IMR-90 (cell line): ENCODE data around the gene RAD23B. TPM values are rescaled to one million over a fixed set of nuclear protein-coding genes. Genes with fewer than 3 reads are reported as not detected.

Experiments
- ATAC-seq: fragments of 200-7000 bp; cut with Tn5 transposase; 2 replicates; pipeline ENCODE4 v1.9.1; 2020; ENCODE audit warnings: low read depth, mild to moderate bottlenecking, moderate library complexity
- BruUV-seq: library from RNA; stranded (reverse); fragments of 400-500 nt; replicated peaks from 2 replicates; lab custom pipeline; 2021; lab: Mats Ljungman, UMichigan
- CTCF ChIA-PET: fragments of 300-600 bp; formaldehyde crosslinking; extraction: SDS; loops from one replicate; lab custom pipeline; 2021; ENCODE audit warnings: antibody characterized with exemption; lab: Yijun Ruan, JAX
- POLR2A ChIA-PET: fragments of 300-600 bp; sonication (Branson Sonifier 250); formaldehyde crosslinking; loops from one replicate; lab custom pipeline; 2022; ENCODE audit warnings: antibody characterized with exemption; ENCODE audit not compliant: unreplicated experiment; lab: Charles Lee
- DNase-seq: peaks from one replicate; pipeline ENCODE4 v3.0.0; 2013
- H2AFZ ChIP-seq: replicated peaks from 2 replicates; pipeline ENCODE3; 2013; ENCODE audit warnings: low read length, mild to moderate bottlenecking; ENCODE audit not compliant: poor library complexity
- H2AK5ac ChIP-seq: 2 replicates; pipeline ENCODE4 v1.6.1; 2013; ENCODE audit warnings: low read depth, low read length, inconsistent platforms
- H2AK9ac ChIP-seq: replicated peaks from 2 replicates; pipeline ENCODE3; 2013; ENCODE audit warnings: mild to moderate bottlenecking, low read depth, low read length, moderate library complexity; ENCODE audit not compliant: poor library complexity
- H2BK120ac ChIP-seq: 2 replicates; pipeline ENCODE4 v1.6.1; 2013; ENCODE audit warnings: low read depth, low read length, inconsistent platforms
- H2BK15ac ChIP-seq: 3 replicates; pipeline ENCODE4 v1.6.1; 2013; ENCODE audit warnings: low read depth, low read length, inconsistent platforms
- H2BK20ac ChIP-seq: 2 replicates; pipeline ENCODE4 v1.6.1; 2013; ENCODE audit warnings: low read depth, mild to moderate bottlenecking, inconsistent platforms, low read length, moderate library complexity
- H2BK5ac ChIP-seq: 2 replicates; pipeline ENCODE4 v1.6.1; 2013; ENCODE audit warnings: mild to moderate bottlenecking, low read depth, low read length, inconsistent platforms; ENCODE audit not compliant: poor library complexity, severe bottlenecking
- H3K14ac ChIP-seq: replicated peaks from 2 replicates; pipeline ENCODE4 v1.6.1; 2013; ENCODE audit warnings: low read depth, low read length, inconsistent platforms
- H3K18ac ChIP-seq: 2 replicates; pipeline ENCODE4 v1.6.1; 2013; ENCODE audit warnings: low read depth, low read length, control low read depth
- H3K23ac ChIP-seq: 2 replicates; pipeline ENCODE4 v1.6.1; 2013; ENCODE audit warnings: low read depth, low read length, inconsistent platforms
- H3K27ac ChIP-seq: 2 replicates; pipeline ENCODE4 v1.5.1; 2013; ENCODE audit warnings: mild to moderate bottlenecking, control low read depth, low read length; ENCODE audit not compliant: insufficient read depth
- H3K27me3 ChIP-seq: 2 replicates; pipeline ENCODE4 v1.6.1; 2013; ENCODE audit warnings: low read length; ENCODE audit not compliant: control insufficient read depth, insufficient read depth
- H3K36me3 ChIP-seq: 2 replicates; pipeline ENCODE4 v1.6.1; 2013; ENCODE audit warnings: low read length, mixed read lengths; ENCODE audit not compliant: control insufficient read depth, insufficient read depth
- H3K4ac ChIP-seq: 2 replicates; pipeline ENCODE4 v1.6.1; 2013; ENCODE audit warnings: low read depth, low read length, inconsistent platforms
- H3K4me1 ChIP-seq: 2 replicates; pipeline ENCODE4 v1.6.1; 2013; ENCODE audit warnings: low read length, mixed read lengths; ENCODE audit not compliant: control insufficient read depth, insufficient read depth
- H3K4me2 ChIP-seq: 2 replicates; pipeline ENCODE4 v1.6.1; 2013; ENCODE audit warnings: low read depth, mild to moderate bottlenecking, control low read depth, low read length, moderate library complexity
- H3K4me3 ChIP-seq: 2 replicates; pipeline ENCODE4 v1.5.1; 2013; ENCODE audit warnings: low read depth, mild to moderate bottlenecking, control low read depth, low read length, moderate library complexity; ENCODE audit not compliant: insufficient read depth
- H3K56ac ChIP-seq: 2 replicates; pipeline ENCODE4 v1.6.1; 2013; ENCODE audit warnings: low read length, inconsistent platforms; ENCODE audit not compliant: insufficient read depth; ENCODE audit errors: extremely low read depth
- H3K79me1 ChIP-seq, 2 experiments: 2 replicates each; pipeline ENCODE4 v1.6.1; 2013; ENCODE audit warnings: low read length in 2 of 2, inconsistent platforms in 1 of 2, low read depth in 1 of 2
- H3K9ac ChIP-seq: 2 replicates; pipeline ENCODE4 v1.6.1; 2013; ENCODE audit warnings: low read depth, low read length, control low read depth
- H3K9me1 ChIP-seq: 2 replicates; pipeline ENCODE4 v1.6.1; 2013; ENCODE audit warnings: low read length, inconsistent platforms; ENCODE audit not compliant: insufficient read depth
- H3K9me3 ChIP-seq: 2 replicates; pipeline ENCODE4 v1.6.1; 2013; ENCODE audit warnings: low read length; ENCODE audit not compliant: control insufficient read depth, insufficient read depth
- H4K20me1 ChIP-seq: 2 replicates; pipeline ENCODE4 v1.6.1; 2013; ENCODE audit warnings: low read length, inconsistent platforms; ENCODE audit not compliant: insufficient read depth
- H4K5ac ChIP-seq: 2 replicates; pipeline ENCODE4 v1.6.1; 2013; ENCODE audit warnings: mild to moderate bottlenecking, low read depth, low read length, control low read depth
- H4K8ac ChIP-seq, 2 experiments: 2 replicates each; pipeline ENCODE4 v1.6.1; 2013; ENCODE audit warnings: low read depth in 2 of 2, low read length in 2 of 2, control low read depth in 1 of 2, inconsistent platforms in 1 of 2
- H4K91ac ChIP-seq: 2 replicates; pipeline ENCODE4 v1.6.1; 2013; ENCODE audit warnings: low read depth, low read length, inconsistent platforms; ENCODE audit not compliant: insufficient read depth
- BHLHE40 ChIP-seq: fragments of 150-350 bp; IDR thresholded peaks from 2 replicates; pipeline ENCODE4 v1.6.1; 2016; ENCODE audit warnings: mild to moderate bottlenecking, low read depth, low read length
- CEBPB ChIP-seq: IDR thresholded peaks from 2 replicates; pipeline ENCODE4 v1.6.1; 2012; ENCODE audit warnings: low read depth, low read length, improper control_type of control experiment
- CHD1 ChIP-seq: IDR thresholded peaks from 2 replicates; pipeline ENCODE4 v1.6.1; 2012; ENCODE audit warnings: low read depth, low read length, improper control_type of control experiment
- FOS ChIP-seq: fragments of 150-350 bp; IDR thresholded peaks from 2 replicates; pipeline ENCODE4 v1.6.1; 2016; ENCODE audit warnings: low read depth, low read length
- MAFK ChIP-seq: IDR thresholded peaks from 2 replicates; pipeline ENCODE4 v1.6.1; 2012; ENCODE audit warnings: low read depth, low read length, improper control_type of control experiment
- MAZ ChIP-seq: IDR thresholded peaks from 2 replicates; pipeline ENCODE4 v1.6.1; 2012; ENCODE audit warnings: low read depth, mild to moderate bottlenecking, low read length, improper control_type of control experiment, moderate library complexity, borderline replicate concordance
- MXI1 ChIP-seq: IDR thresholded peaks from 2 replicates; pipeline ENCODE4 v1.6.1; 2012; ENCODE audit warnings: low read depth, mild to moderate bottlenecking, low read length, moderate library complexity, borderline replicate concordance
- NFE2L2 ChIP-seq: fragments of 150-350 bp; IDR thresholded peaks from 2 replicates; pipeline ENCODE4 v1.6.1; 2016; ENCODE audit warnings: low read depth, mild to moderate bottlenecking, low read length
- POLR2A ChIP-seq: IDR thresholded peaks from 2 replicates; pipeline ENCODE4 v1.6.1; 2012; ENCODE audit warnings: mild to moderate bottlenecking, low read depth, low read length
- RAD21 ChIP-seq: IDR thresholded peaks from 2 replicates; pipeline ENCODE4 v1.6.1; 2012; ENCODE audit warnings: low read length, improper control_type of control experiment
- RCOR1 ChIP-seq: IDR thresholded peaks from 2 replicates; pipeline ENCODE4 v1.6.1; 2012; ENCODE audit warnings: mild to moderate bottlenecking, low read length, improper control_type of control experiment; ENCODE audit not compliant: insufficient replicate concordance
- RFX5 ChIP-seq: IDR thresholded peaks from 2 replicates; pipeline ENCODE4 v1.8.0; 2012; ENCODE audit warnings: low read depth, mild to moderate bottlenecking, low read length, moderate library complexity
- SMC3 ChIP-seq: fragments of 150-350 bp; IDR thresholded peaks from 2 replicates; pipeline ENCODE4 v1.6.1; 2016; ENCODE audit warnings: low read depth, mild to moderate bottlenecking, antibody characterized with exemption, low read length, moderate library complexity
- WGBS, 2 experiments: methylation state at CpG; one replicate each; pipeline versions ENCODE4 v1.1.5 to v1.1.7; 2013; ENCODE audit warnings: missing lambda C conversion rate in 2 of 2; ENCODE audit not compliant: insufficient read length in 1 of 2; ENCODE audit errors: extremely low coverage in 2 of 2; 5-methylcytosine and 5-hydroxymethylcytosine counted together
- dilution Hi-C: fragments of 300-500 bp; cut with HindIII; formaldehyde crosslinking; loops from one replicate; pipeline ENCODE4 v1.14.3; 2018; ENCODE audit warnings: low sequenced_read_pairs; ENCODE audit not compliant: unreplicated experiment
- in situ Hi-C: fragments of 300-500 bp; cut with MboI; formaldehyde crosslinking; loops from 3 replicates; pipeline ENCODE4 v1.14.3; 2019; ENCODE audit warnings: low sequenced_read_pairs, inconsistent platforms, mixed read lengths
- intact Hi-C: fragments of 100-400 bp; cut with micrococcal nuclease; formaldehyde crosslinking; loops from 2 replicates; pipeline ENCODE4 v1.10.0; 2022
- polyA plus RNA-seq, 3 experiments: library from polyadenylated mRNA; depleted of rRNA; stranded (reverse); fragments of >200 nt; gene quantifications; 2 replicates each; pipeline ENCODE4 v1.2.3, GENCODE V29; 2012; ENCODE audit warnings: low replicate concordance in 1 of 3
- total RNA-seq: library from RNA; depleted of rRNA; stranded (reverse); fragments of >200 nt; gene quantifications from 2 replicates; pipeline ENCODE4 v1.2.3, GENCODE V29; 2012
- TF ChIP-seq, protein P1 (sequence below): fragments of 150-350 bp; IDR thresholded peaks from 2 replicates; pipeline ENCODE4 v1.6.1; 2017; ENCODE audit warnings: mild to moderate bottlenecking, antibody characterized with exemption, low read length, low read depth
- TF ChIP-seq, protein P2 (sequence below): fragments of 150-350 bp; IDR thresholded peaks from 2 replicates; pipeline ENCODE4 v1.6.1; 2016; ENCODE audit warnings: low read depth, mild to moderate bottlenecking, low read length, moderate library complexity, borderline replicate concordance
- TF ChIP-seq, protein P3 (sequence below): conservative IDR thresholded peaks from 2 replicates; pipeline ENCODE4 v1.5.1; 2012; ENCODE audit warnings: mild to moderate bottlenecking, low read depth, low read length, improper control_type of control experiment

Gene RAD23B
- total and polyA plus RNA-seq, 2 of the 4 experiments (the other 2 are of a cell fraction), result 126 to 148 TPM

DNA sequence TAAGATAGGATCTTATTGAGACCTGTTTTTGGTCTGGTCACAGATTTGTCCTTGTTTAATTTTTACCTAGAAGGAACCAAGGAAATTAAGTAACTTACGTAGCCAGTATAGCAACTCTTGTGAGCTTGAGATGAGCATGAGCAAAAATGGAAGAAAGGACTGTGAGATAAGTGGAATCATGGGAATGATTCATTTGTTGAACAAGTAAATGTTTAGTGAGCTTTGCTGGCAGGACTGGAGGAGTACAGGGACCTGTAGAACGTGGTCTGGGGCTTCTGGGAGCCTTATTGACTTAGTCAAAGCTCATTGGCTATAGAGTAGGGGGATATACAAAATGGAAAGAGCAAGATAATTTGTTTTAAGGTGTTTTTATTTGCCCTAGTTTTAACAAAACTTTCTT lies 3.0 kb downstream of the RAD23B start:
- Histone ChIP-seq H3K23ac (peak overlapping the region; percentile 22; the same call in 1 of the 2 replicates), H3K9me3 (no peaks in the 10 kb centered on the region), H3K9me1 (peaks cover 12% of the 10 kb centered on the region), H3K36me3 (no peaks in the 10 kb centered on the region), H3K56ac (no peak overlapping the region), H3K18ac (no peak overlapping the region), H3K4me2 (peak overlapping the region; percentile 91), H3K79me1 (peaks cover 0 to 25% of the 10 kb centered on the region in 2 experiments; a peak in 2 of 4 replicates), H2BK15ac (no peak overlapping the region), H4K8ac (no peak overlapping the region), H2BK120ac (no peak overlapping the region), H3K14ac (no peak overlapping the region), H4K5ac (no peak overlapping the region), H3K27me3 (no peaks in the 10 kb centered on the region), H3K9ac (0 out of 2 replicates have a peak overlapping the region, but pooled peaks have one; percentile 33), H2AK9ac (no peak overlapping the region), H2AK5ac (no peak overlapping the region), H2AFZ (no peak overlapping the region), H2BK20ac (no peak overlapping the region), H2BK5ac (peak overlapping the region; percentile 99), H3K4me1 (peaks cover 5% of the 10 kb centered on the region), H3K27ac (peak overlapping the region; percentile 30; the same call in 1 of the 2 replicates), H4K91ac (no peak overlapping the region), H3K4ac (no peak overlapping the region), H4K20me1 (peaks cover 74% of the 10 kb centered on the region), H3K4me3 (peak overlapping the region; percentile 79)
- dilution Hi-C loops, result no loop called here
- ATAC-seq (no peak), DNase-seq (peak; percentile 69)
- BruUV-seq, result no TSS peak
- intact Hi-C loops, result loop anchor here (1.0 to 10.0 kb wide), 3 partner anchors 44 to 1441 kb away; partner anchors contain the start of gene ZNF462
- in situ Hi-C loops, result loop anchor here (25.0 kb wide), 1 partner anchor 399 kb away; no protein-coding TSS in a partner anchor
- 60% methylated on average over 1 of the region's 2 CpGs; no CpG with 5 or more reads in 1 of the 2 experiments for WGBS, 2 experiments
- ChIA-PET POLR2A (no interaction called here), CTCF (no interaction called here)
- no peak for TF ChIP-seq POLR2A
- TF ChIP-seq MXI1, result no peak
- TF ChIP-seq, protein P1, sequence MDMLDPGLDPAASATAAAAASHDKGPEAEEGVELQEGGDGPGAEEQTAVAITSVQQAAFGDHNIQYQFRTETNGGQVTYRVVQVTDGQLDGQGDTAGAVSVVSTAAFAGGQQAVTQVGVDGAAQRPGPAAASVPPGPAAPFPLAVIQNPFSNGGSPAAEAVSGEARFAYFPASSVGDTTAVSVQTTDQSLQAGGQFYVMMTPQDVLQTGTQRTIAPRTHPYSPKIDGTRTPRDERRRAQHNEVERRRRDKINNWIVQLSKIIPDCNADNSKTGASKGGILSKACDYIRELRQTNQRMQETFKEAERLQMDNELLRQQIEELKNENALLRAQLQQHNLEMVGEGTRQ, result no peak
- TF ChIP-seq NFE2L2, result no peak
- TF ChIP-seq MAZ, result no peak
- TF ChIP-seq, protein P2, sequence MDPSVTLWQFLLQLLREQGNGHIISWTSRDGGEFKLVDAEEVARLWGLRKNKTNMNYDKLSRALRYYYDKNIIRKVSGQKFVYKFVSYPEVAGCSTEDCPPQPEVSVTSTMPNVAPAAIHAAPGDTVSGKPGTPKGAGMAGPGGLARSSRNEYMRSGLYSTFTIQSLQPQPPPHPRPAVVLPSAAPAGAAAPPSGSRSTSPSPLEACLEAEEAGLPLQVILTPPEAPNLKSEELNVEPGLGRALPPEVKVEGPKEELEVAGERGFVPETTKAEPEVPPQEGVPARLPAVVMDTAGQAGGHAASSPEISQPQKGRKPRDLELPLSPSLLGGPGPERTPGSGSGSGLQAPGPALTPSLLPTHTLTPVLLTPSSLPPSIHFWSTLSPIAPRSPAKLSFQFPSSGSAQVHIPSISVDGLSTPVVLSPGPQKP, result no peak
- no peak for TF ChIP-seq MAFK
- no peak for TF ChIP-seq FOS
- TF ChIP-seq, protein P3, sequence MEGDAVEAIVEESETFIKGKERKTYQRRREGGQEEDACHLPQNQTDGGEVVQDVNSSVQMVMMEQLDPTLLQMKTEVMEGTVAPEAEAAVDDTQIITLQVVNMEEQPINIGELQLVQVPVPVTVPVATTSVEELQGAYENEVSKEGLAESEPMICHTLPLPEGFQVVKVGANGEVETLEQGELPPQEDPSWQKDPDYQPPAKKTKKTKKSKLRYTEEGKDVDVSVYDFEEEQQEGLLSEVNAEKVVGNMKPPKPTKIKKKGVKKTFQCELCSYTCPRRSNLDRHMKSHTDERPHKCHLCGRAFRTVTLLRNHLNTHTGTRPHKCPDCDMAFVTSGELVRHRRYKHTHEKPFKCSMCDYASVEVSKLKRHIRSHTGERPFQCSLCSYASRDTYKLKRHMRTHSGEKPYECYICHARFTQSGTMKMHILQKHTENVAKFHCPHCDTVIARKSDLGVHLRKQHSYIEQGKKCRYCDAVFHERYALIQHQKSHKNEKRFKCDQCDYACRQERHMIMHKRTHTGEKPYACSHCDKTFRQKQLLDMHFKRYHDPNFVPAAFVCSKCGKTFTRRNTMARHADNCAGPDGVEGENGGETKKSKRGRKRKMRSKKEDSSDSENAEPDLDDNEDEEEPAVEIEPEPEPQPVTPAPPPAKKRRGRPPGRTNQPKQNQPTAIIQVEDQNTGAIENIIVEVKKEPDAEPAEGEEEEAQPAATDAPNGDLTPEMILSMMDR, result no peak
- TF ChIP-seq BHLHE40, result no peak
- TF ChIP-seq CHD1, result no peak
- TF ChIP-seq RCOR1, result no peak
- no peak for TF ChIP-seq RFX5
- no peak for TF ChIP-seq SMC3
- TF ChIP-seq CEBPB, result no peak
- no peak for TF ChIP-seq RAD21
